ENCODE measurements around the gene PALMD. TPM values are rescaled to one million over a fixed set of nuclear protein-coding genes. Genes with fewer than 3 reads are reported as not detected.

Gene PALMD
- total RNA-seq, 2 experiments from 2014 or later = not detected

DNA sequence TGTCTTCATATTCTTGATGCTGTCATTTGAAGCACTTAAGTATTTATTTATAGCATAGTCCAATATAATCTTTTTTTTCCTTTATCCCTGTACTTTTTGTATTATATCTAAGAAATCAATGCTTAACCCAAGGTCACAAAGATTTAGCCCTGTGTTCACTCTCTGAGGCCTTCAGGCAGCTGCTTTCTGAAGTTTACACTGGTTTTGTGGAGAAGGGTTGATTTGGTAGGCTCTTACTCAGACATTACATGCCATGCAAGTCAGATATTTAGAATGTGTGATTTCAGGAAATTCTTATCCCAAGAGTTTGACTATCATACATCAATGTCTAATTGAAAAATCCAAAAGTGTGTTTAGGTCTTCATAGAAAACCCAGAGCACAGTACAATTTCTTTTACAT lies 56.3 kb downstream of the PALMD start:
- Histone ChIP-seq H3K9me3 (ENCODE audit: control insufficient read depth in 1 of 2, insufficient read depth in 1 of 2, low read length in 2 of 2) (no peaks in the 10 kb centered on the region), H3K27ac (ENCODE audit: low read depth in 1 of 2, low read length in 2 of 2) (no peak overlapping the region), H3K4me3 (ENCODE audit: low read length) (no peak overlapping the region), H3K27me3 (ENCODE audit: control insufficient read depth in 1 of 2, insufficient read depth in 2 of 2, low read length in 2 of 2) (peaks cover 0 to 4% of the 10 kb centered on the region in 2 experiments), H3K36me3 (ENCODE audit: insufficient read depth, low read length) (no peaks in the 10 kb centered on the region), H3K4me1 (ENCODE audit: insufficient read depth, low read length) (peaks cover 13% of the 10 kb centered on the region)
- H3K27me3 Mint-ChIP-seq = peaks cover 34% of the 10 kb centered on the region
- TF ChIP-seq, protein P1, sequence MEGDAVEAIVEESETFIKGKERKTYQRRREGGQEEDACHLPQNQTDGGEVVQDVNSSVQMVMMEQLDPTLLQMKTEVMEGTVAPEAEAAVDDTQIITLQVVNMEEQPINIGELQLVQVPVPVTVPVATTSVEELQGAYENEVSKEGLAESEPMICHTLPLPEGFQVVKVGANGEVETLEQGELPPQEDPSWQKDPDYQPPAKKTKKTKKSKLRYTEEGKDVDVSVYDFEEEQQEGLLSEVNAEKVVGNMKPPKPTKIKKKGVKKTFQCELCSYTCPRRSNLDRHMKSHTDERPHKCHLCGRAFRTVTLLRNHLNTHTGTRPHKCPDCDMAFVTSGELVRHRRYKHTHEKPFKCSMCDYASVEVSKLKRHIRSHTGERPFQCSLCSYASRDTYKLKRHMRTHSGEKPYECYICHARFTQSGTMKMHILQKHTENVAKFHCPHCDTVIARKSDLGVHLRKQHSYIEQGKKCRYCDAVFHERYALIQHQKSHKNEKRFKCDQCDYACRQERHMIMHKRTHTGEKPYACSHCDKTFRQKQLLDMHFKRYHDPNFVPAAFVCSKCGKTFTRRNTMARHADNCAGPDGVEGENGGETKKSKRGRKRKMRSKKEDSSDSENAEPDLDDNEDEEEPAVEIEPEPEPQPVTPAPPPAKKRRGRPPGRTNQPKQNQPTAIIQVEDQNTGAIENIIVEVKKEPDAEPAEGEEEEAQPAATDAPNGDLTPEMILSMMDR (IDR thresholded peaks at IDR 0.05) = no peak
- ATAC-seq (ENCODE audit: poor library complexity) (no peak), DNase-seq (no peak)
- peaks cover 6% of the 10 kb centered on the region for H3K4me1 Mint-ChIP-seq (ENCODE audit: low read depth)
- intact Hi-C loops (cut with DNase I, micrococcal nuclease) = no loop called here
- ChIA-PET CTCF (no interaction called here), POLR2A (no interaction called here)
- H3K27ac Mint-ChIP-seq = no peak overlapping the region
- no peaks in the 10 kb centered on the region for H3K9me3 Mint-ChIP-seq
- no peak overlapping the region for H3K4me3 Mint-ChIP-seq
- no peaks in the 10 kb centered on the region for H3K36me3 Mint-ChIP-seq (ENCODE audit: low read depth)

DNA sequence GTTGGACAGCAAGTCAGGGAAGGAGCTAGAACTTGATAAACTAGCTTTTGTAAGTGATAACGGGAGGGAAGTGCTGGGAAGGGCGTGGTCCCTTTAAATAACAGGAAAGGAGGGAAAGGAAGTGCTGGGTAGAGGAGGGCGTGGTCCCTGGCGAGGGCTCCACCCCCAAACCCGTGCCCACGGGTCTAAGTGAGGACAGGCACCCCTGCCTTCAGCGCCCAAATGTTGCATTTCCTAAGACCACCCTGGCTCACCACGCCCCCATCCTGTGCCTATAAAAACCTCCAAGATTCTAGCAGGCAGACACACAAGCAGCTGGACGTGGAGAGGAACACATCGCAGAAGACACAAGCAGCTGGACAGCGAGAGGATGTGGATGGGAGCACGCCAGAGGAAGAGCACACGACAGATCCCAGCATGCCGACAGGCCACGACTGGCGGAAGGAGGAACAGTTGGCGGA lies 58.5 kb downstream of the PALMD start:
- Mint-ChIP-seq H3K4me3 (no peak overlapping the region), H3K36me3 (ENCODE audit: low read depth) (no peaks in the 10 kb centered on the region), H3K9me3 (no peaks in the 10 kb centered on the region), H3K4me1 (ENCODE audit: low read depth) (peaks cover 6% of the 10 kb centered on the region), H3K27me3 (peaks cover 18% of the 10 kb centered on the region), H3K27ac (no peak overlapping the region)
- Histone ChIP-seq H3K27me3 (ENCODE audit: control insufficient read depth in 1 of 2, insufficient read depth in 2 of 2, low read length in 2 of 2) (peaks cover 0 to 2% of the 10 kb centered on the region in 2 experiments), H3K36me3 (ENCODE audit: insufficient read depth, low read length) (no peaks in the 10 kb centered on the region), H3K27ac (ENCODE audit: low read depth in 1 of 2, low read length in 2 of 2) (no peak overlapping the region), H3K9me3 (ENCODE audit: control insufficient read depth in 1 of 2, insufficient read depth in 1 of 2, low read length in 2 of 2) (no peaks in the 10 kb centered on the region), H3K4me3 (ENCODE audit: low read length) (no peak overlapping the region), H3K4me1 (ENCODE audit: insufficient read depth, low read length) (peaks cover 13% of the 10 kb centered on the region)
- TF ChIP-seq, protein P1 (IDR thresholded peaks at IDR 0.05) = no peak
- DNase-seq (peak in 2 of 14 experiments; percentile 4 to 7), ATAC-seq (ENCODE audit: poor library complexity) (no peak)
- CTCF ChIA-PET = no interaction called here
- POLR2A ChIA-PET = interaction anchor here (1.0 kb wide), 1 partner anchor 326 kb away, joined by 3 read pairs; no protein-coding TSS in a partner anchor
- intact Hi-C loops (cut with DNase I, micrococcal nuclease) = no loop called here

DNA sequence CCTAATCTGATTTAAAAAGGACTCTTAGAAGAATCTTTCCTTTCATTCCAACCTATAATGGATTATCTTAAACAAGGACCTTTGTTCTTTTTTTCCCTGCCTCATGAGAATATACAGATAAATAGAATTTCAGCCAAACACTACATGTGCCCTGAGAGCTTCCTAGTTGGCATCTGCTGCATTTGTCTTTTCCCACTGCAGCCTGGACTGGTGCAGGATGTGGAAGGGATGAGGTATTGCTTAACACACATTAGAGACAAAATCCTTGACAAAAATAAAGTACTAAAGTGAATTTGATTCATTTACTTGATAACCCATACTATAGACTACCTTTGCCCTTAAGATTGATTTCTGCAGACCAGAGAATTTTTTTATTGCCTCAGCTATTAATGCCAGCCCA lies 59.5 kb downstream of the PALMD start:
- peaks cover 13% of the 10 kb centered on the region for H3K4me1 ChIP-seq (ENCODE audit: insufficient read depth, low read length)
- Mint-ChIP-seq H3K27ac (no peak overlapping the region), H3K4me1 (ENCODE audit: low read depth) (peaks cover 9% of the 10 kb centered on the region), H3K27me3 (peaks cover 18% of the 10 kb centered on the region), H3K36me3 (ENCODE audit: low read depth) (no peaks in the 10 kb centered on the region), H3K9me3 (no peaks in the 10 kb centered on the region), H3K4me3 (no peak overlapping the region)
- no peak overlapping the region for H3K4me3 ChIP-seq (ENCODE audit: low read length)
- no peaks in the 10 kb centered on the region for H3K27me3 ChIP-seq (ENCODE audit: control insufficient read depth in 1 of 2, insufficient read depth in 2 of 2, low read length in 2 of 2)
- DNase-seq (no peak), ATAC-seq (ENCODE audit: poor library complexity) (no peak)
- POLR2A ChIA-PET = no interaction called here
- no peaks in the 10 kb centered on the region for H3K36me3 ChIP-seq (ENCODE audit: insufficient read depth, low read length)
- intact Hi-C loops (cut with DNase I, micrococcal nuclease) = loop anchor here in 1 of 2 experiments (5.0 kb wide), 2 partner anchors 523 to 958 kb away; no protein-coding TSS in a partner anchor
- no peak overlapping the region for H3K27ac ChIP-seq (ENCODE audit: low read depth in 1 of 2, low read length in 2 of 2)
- TF ChIP-seq, protein P1 (IDR thresholded peaks at IDR 0.05) = no peak
- H3K9me3 ChIP-seq (ENCODE audit: control insufficient read depth in 1 of 2, insufficient read depth in 1 of 2, low read length in 2 of 2) = no peaks in the 10 kb centered on the region
- CTCF ChIA-PET = no interaction called here

All from CD4-positive, alpha-beta T cell (primary cell).